Stimulated activated CD4-positive, alpha-beta T cell treated with anti-CD3 and anti-CD28 coated beads, Interleukin-2, amount 100 ng/mL, for 24 hours (primary cell): Measurements from ENCODE around the gene SLC16A2.

Experiments
- DNase-seq, 2 donors: peaks; one replicate each; pipeline ENCODE4 v3.0.0-alpha.2; 2020

SLC16A2 gene

GRCh38 chrX:74545880-74546523, 124.7 kb downstream of the SLC16A2 start:
- no peak for DNase-seq

- no peak for DNase-seq
These were observed 125.7 kb downstream of the SLC16A2 start for GRCh38 chrX:74546984-74547383.

- DNase-seq, result peak; percentile 85
These were observed 129.1 kb downstream of the SLC16A2 start for GRCh38 chrX:74550295-74550802.

GRCh38 chrX:74551934-74552333, 130.6 kb downstream of the SLC16A2 start:
- DNase-seq, result no peak

- no peak for DNase-seq
These were observed 136.1 kb downstream of the SLC16A2 start for GRCh38 chrX:74557378-74557777.

- no peak for DNase-seq
These were observed 156.8 kb downstream of the SLC16A2 start for GRCh38 chrX:74578137-74578536.

- no peak for DNase-seq
These were observed 158.4 kb downstream of the SLC16A2 start for GRCh38 chrX:74579597-74580198.
